ENCODE results near the gene UBALD1.
"Not testable (repeated sequence)": the region's sequence is repeated elsewhere in the genome, so short reads cannot be mapped to it uniquely, and the experiment has no call there.

Gene UBALD1

DNA sequence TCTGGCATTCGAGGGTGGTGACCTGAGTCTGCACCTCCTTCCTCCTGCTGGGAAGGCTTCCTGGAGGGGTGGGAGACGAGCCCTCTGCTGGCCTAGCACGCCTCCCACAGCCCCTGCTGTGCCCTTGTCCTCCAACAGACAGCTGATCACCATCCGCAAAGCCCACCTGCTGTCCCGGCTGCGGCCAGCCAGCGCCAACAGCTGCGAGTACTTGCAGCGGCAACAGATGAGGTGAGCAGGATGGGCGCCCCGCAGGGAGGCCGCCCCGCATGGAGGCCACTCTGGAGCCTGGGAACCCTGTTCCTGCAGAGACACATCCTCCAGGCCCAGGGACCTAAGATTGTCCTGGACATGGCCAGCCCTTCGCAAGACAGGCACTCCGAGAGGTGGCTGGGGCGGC is 21.6 kb downstream of the UBALD1 start:
- DNase-seq: no peak

DNA sequence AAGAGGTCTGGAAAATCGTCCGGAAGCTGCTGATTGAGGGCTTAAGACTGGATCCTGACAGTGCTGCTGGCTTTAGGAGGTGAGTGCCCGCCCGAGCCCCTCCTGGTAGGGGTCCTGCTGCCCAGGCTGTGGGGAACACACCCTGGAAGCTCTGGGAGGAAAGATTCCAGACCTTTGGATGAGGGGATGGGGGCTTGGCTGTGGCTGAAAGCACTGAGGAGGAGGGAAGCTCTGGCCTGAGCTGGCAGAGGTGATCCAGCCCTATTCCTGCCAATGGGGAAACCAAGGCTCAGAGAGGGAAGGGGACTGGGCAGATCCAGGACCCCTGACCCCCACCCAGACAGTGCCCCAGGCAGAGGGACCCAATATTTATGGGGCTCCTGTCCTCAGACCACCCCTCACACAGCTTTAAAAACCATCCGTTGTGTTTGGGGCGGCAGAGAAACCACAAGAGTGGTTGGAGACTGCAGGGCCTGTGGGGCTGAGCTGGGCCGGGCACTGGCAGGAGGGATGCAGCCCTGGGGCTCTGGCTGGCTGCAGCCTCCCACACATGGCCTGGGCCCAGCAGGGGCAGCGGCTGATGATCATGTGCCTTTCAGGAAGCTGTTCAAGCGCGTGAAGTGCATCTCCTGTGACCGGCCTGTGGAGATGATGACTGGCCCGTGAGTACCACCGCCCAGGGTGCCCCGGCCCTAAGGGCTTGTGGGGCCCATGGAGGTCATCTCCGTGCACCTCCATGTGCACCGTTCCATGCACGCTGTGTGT is 22.8 kb downstream of the UBALD1 start:
- DNase-seq: no peak

- no peak for DNase-seq
Measured at GRCh38 chr16:4591191-4591590, 23.5 kb downstream of the UBALD1 start.

DNA sequence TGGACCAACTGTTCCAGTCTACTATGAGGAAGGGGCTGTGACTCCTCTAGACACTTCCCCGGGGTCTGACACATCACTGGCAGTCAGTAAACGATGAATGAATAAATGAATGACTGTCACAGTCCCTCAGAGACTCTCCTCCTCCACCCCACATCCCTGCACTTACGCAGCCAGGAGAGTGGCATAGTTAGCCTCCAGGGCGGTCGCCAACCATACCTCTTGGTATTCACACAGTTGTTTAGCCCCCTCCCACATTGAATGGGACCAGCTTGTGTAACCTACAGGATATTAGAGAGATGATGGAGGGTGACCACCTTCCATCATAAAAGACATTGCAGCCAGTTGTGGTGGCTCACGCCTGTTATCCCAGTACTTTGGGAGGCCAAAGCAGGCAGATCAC is 25.7 kb downstream of the UBALD1 start:
- DNase-seq: no peak

DNA sequence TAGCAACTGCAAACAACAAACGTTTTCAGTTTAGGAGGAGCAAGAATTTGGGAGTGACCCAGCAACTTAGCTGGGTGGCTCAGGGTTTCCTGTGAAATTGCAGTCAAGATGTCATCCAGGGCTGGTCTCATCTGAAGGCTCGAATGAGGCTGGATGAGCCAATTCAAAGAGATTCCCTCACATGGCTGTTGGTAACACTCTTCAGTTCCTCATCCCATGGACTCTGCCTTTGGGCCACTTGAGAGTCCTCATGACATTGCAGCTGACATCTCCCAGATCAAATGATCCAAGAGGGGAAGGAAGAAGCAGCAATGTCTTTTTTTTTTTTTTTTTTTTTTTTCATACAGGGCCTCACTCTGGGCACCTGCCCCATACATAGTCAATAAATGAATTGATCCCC is 26.3 kb downstream of the UBALD1 start:
- no peak for DNase-seq

DNA sequence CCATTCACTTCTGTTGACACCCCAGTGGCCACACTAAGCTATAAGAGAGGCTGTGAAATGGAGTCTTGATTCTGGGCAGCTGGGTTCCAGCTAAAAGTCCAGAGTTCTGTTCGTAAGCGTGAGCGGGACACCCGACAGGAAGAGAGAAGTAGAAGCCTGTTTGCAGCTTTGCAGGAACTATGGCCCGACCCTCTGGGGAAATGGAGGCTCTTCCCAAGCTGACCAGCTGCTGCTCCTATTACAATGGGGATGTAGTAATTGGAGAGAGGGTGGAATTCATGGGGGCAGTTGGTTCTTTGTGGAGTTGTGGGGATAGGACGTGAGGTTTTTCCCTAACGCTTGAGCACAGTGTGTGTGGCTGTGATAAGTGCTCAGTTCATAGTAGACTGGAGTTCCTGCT is 28.4 kb downstream of the UBALD1 start:
- no peak for DNase-seq

DNA sequence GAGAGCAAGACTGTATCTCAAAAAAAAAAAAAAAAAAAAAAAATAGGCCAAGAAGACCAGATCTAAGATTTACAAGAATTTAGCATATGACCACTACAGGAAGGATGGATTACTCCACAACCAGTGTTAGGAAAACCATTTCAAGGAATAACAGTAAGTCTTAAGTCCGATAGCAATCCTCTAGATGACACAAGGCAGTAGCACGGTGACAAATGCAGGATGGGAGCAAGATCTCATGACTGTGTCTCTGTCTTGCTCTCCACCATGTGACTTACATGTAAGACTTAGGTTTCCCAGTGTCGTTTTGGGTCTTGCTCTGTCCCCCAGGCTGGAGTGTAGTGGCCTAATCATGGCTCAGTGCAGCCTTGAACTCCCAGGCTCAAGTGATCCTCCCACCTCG is 30.8 kb downstream of the UBALD1 start:
- no peak for DNase-seq

DNA sequence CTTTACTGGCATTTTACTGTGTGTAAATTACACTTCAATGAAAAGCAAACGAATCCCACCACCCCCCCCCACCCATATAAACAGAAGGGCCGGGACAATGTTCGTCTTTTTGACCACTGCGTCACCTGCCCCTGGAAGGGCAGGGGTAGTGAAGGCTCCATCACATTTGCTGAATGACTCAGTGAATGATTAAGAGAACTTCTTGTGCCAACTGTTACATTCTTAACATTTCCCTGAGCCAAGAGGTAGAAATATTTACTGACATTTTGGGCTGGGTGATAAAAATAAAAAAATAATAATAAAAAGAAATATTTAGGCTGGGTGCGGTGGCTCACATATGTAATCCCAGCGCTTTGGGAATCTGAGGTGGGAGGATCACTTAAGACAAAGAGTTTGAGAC is 34.4 kb downstream of the UBALD1 start:
- DNase-seq: no peak

DNA sequence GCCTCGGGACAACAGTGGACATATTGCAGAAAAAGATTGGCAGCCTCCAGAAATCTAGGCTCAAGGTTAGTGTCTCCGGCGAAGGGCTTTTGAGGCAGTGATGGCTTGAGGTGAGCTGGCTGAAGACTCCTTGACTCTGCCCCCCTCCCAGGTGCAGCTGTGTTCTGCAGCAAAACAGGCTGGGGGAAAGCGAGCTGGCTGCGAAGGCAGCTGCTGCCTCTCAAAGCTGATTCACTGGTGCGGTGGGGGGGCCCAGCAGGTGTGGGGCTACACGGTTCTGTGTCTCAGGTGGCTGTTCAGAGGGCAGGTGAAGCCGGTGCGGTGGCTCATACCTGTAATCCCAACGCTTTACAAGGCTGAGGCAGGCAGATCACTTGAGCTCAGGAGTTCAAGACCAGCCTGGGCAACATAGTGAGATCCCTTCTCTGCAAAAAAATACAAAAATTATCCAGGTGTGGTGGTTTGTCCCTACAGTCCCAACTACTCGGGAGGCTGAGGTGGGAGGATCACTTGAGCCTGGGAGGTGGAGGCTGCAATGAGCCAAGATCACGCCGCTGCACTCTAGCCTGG is 35.6 kb downstream of the UBALD1 start:
- DNase-seq: no peak

- DNase-seq: no peak
Measured at GRCh38 chr16:4576008-4576407, 38.7 kb downstream of the UBALD1 start.

GRCh38 chr16:4574919-4575705 is 39.6 kb downstream of the UBALD1 start:
- no peak for DNase-seq

- not testable (repeated sequence) for DNase-seq
Measured at GRCh38 chr16:4573926-4574325, 40.8 kb downstream of the UBALD1 start.

DNA sequence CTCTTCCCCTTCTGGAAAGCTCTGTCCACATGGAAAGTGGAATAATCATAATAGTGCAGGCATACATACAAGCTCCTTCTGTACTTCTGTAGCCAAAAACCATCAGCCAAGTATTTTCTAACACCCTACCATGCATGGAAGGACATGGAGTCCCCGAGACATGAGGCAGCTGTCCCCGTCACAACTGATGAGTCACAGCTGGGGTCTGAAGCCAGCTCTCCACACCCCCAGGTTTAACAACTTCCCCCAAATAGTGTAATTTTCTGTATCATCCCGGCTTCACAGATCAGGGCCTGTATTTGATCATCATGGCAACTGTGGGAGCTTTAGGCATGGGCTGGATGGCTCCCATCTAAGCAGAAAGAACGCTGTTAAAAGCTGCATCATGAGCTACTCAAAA is 42.0 kb downstream of the UBALD1 start:
- no peak for DNase-seq

GRCh38 chr16:4570688-4571321 is 43.9 kb downstream of the UBALD1 start:
- DNase-seq: no peak

DNA sequence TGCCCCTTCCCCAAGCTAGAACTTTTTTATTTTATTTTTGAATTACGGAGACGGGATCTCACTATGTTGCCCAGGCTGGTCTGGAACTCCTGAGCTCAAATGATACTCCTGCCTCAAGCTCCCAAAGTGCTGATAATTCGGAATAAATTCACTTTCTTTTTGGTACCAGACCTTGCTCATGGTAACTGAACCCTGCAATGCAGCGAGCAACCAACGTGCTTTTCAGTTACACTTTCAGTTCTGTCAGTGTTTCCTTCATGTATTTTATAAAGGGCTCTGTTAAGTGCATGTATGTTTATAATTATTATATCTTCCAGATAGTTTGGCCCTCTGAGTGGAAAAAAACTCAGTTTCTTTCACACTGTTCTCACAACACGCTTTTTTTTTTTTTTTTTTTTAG is 44.6 kb downstream of the UBALD1 start:
- DNase-seq: no peak

- DNase-seq: no peak
Measured at GRCh38 chr16:4566144-4566543, 48.5 kb downstream of the UBALD1 start.

GRCh38 chr16:4564661-4565267 is 49.9 kb downstream of the UBALD1 start:
- DNase-seq: no peak

GRCh38 chr16:4561596-4561995 is 53.1 kb downstream of the UBALD1 start:
- DNase-seq: no peak
